Trophoblast cell (in vitro differentiated cells and primary cell): ENCODE data around the gene USP6.

ENCODE experiments used
- DNase-seq, 2 donors: peaks; one replicate each; pipeline ENCODE4 v3.0.0-alpha.2; 2016
- H2AFZ ChIP-seq: 2 replicates; pipeline ENCODE4 v1.6.1; 2013; ENCODE audit warnings: low read length, moderate library complexity, mild to moderate bottlenecking; ENCODE audit not compliant: insufficient read depth, poor library complexity
- H2AK5ac ChIP-seq: 2 replicates; pipeline ENCODE4 v1.6.1; 2013; ENCODE audit warnings: mild to moderate bottlenecking, low read length
- H2BK120ac ChIP-seq: 2 replicates; pipeline ENCODE4 v1.6.1; 2013; ENCODE audit warnings: low read length, mild to moderate bottlenecking, moderate library complexity; ENCODE audit not compliant: insufficient read depth, poor library complexity
- H2BK12ac ChIP-seq: 2 replicates; pipeline ENCODE4 v1.6.1; 2013; ENCODE audit warnings: mild to moderate bottlenecking, low read length, moderate library complexity
- H2BK5ac ChIP-seq: 2 replicates; pipeline ENCODE4 v1.6.1; 2013; ENCODE audit warnings: low read length, low read depth, moderate library complexity, mild to moderate bottlenecking; ENCODE audit not compliant: poor library complexity
- H3K14ac ChIP-seq: 2 replicates; pipeline ENCODE4 v1.6.1; 2013; ENCODE audit warnings: mild to moderate bottlenecking, low read length
- H3K18ac ChIP-seq: 2 replicates; pipeline ENCODE4 v1.6.1; 2013; ENCODE audit warnings: mild to moderate bottlenecking, low read length
- H3K23ac ChIP-seq: 2 replicates; pipeline ENCODE4 v1.6.1; 2013; ENCODE audit warnings: low read length
- H3K27ac ChIP-seq: 2 replicates; pipeline ENCODE4 v1.5.1; 2013; ENCODE audit warnings: low read depth, mild to moderate bottlenecking, inconsistent platforms, low read length, moderate library complexity
- H3K27me3 ChIP-seq: 2 replicates; pipeline ENCODE4 v1.6.1; 2013; ENCODE audit warnings: inconsistent platforms, mild to moderate bottlenecking, low read length, moderate library complexity; ENCODE audit not compliant: insufficient read depth
- H3K36me3 ChIP-seq, 2 experiments: 1 replicate in 1 of 2; 2 replicates in 1 of 2; pipeline ENCODE4 v1.6.1; 2013; ENCODE audit warnings: low read length in 2 of 2, mild to moderate bottlenecking in 2 of 2, moderate library complexity in 1 of 2; ENCODE audit not compliant: insufficient read depth in 2 of 2, control insufficient read depth in 1 of 2
- H3K4ac ChIP-seq: 2 replicates; pipeline ENCODE4 v1.6.1; 2013; ENCODE audit warnings: low read depth, mild to moderate bottlenecking, low read length, moderate library complexity
- H3K4me1 ChIP-seq, 2 experiments: 1 replicate in 1 of 2; 2 replicates in 1 of 2; pipeline ENCODE4 v1.6.1; 2013; ENCODE audit warnings: low read length in 2 of 2, mild to moderate bottlenecking in 2 of 2, moderate library complexity in 1 of 2; ENCODE audit not compliant: insufficient read depth in 2 of 2, control insufficient read depth in 1 of 2
- H3K4me2 ChIP-seq: 2 replicates; pipeline ENCODE4 v1.6.1; 2013; ENCODE audit warnings: inconsistent platforms, mild to moderate bottlenecking, low read length, moderate library complexity
- H3K4me3 ChIP-seq: 2 replicates; pipeline ENCODE4 v1.5.1; 2013; ENCODE audit warnings: mild to moderate bottlenecking, low read depth, low read length, inconsistent platforms
- H3K79me1 ChIP-seq: one replicate; pipeline ENCODE4 v1.6.1; 2013; ENCODE audit warnings: low read length
- H3K79me2 ChIP-seq: 2 replicates; pipeline ENCODE4 v1.6.1; 2013; ENCODE audit warnings: low read length, mild to moderate bottlenecking; ENCODE audit not compliant: control insufficient read depth, insufficient read depth, poor library complexity
- H3K9ac ChIP-seq: 2 replicates; pipeline ENCODE4 v1.6.1; 2013; ENCODE audit warnings: mild to moderate bottlenecking, low read length
- H3K9me3 ChIP-seq: 2 replicates; pipeline ENCODE4 v1.6.1; 2013; ENCODE audit warnings: low read depth, mild to moderate bottlenecking, control low read depth, inconsistent platforms, low read length; ENCODE audit not compliant: insufficient read depth
- H4K12ac ChIP-seq: 2 replicates; pipeline ENCODE4 v1.6.1; 2013; ENCODE audit warnings: low read depth, mild to moderate bottlenecking, low read length, moderate library complexity
- H4K8ac ChIP-seq: 2 replicates; pipeline ENCODE4 v1.6.1; 2013; ENCODE audit warnings: low read depth, mild to moderate bottlenecking, low read length, moderate library complexity
- H4K91ac ChIP-seq: one replicate; pipeline ENCODE4 v1.6.1; 2013; ENCODE audit warnings: low read depth, mild to moderate bottlenecking, low read length, moderate library complexity
- WGBS: extraction: QIAGEN DNeasy Blood & Tissue Kit; methylation state at CpG from one replicate; pipeline ENCODE4 v1.1.7; 2013; ENCODE audit warnings: missing lambda C conversion rate; ENCODE audit not compliant: insufficient read length, insufficient coverage; ENCODE audit errors: extremely low coverage; 5-methylcytosine and 5-hydroxymethylcytosine counted together

USP6 gene

DNA sequence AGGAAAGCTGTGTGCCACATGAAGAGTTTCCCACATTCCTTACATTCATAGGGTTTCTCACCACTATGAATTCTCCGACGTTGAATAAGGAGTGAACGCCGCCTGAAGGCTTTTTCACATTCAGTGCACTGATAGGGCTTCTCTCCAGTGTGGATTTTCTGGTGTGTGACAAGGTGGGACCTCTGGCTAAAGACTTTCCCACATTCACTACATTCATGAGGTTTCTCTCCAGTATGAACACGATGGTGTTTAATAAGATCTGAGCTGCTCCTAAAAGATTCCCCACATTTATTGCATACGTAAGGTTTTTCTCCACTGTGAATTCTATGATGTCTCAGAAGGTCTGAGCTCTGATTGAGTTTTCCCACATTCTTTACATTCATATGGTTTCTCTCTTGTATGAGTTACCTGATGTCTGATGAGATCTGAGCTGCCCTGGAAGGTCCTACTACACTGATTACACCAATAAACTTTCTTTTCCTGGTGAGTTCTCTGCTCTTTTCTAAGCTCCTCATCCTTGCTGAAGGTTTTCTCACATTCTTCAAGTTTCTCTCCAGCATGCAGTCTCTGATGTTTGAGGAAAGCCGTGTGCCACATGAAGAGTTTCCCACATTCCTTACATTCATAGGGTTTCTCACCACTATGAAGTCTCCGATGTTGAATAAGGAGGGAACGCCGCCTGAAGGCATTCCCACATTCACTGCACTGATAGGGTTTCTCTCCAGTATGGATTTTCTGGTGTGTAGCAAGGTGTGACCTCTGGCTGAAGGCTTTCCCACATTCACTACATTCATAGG lies 65.9 kb downstream of the USP6 start:
- Histone ChIP-seq H3K4me2 (no peak overlapping the region), H3K9ac (no peak overlapping the region)

DNA sequence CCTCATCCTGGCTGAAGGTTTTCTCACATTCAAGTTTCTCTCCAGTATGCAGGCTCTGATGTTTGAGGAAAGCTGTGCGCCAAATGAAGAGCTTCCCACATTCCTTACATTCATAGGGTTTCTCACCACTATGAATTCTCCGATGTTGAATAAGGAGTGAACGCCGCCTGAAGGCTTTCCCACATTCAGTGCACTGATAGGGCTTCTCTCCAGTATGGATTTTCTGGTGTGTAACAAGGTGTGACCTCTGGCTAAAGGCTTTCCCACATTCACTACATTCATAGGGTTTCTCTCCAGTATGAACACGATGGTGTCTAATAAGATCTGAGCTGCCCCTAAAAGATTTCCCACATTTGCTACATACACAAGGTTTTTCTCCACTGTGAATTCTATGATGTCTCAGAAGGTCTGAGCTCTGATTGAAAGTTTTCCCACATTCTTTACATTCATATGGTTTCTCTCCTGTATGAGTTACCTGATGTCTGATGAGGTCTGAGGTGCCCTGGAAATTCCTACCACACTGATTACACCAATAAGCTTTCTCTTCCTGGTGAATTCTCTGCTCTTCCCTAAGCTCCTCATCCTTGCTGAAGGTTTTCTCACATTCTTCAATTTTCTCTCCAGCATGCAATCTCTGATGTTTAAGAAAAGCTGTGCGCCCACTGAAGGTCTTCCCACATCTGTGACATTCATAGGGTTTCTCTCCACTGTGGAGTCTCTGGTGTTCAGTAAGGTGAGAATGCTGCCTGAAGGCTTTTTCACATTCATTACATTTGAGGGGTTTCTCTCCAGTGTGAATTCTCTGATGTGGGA lies 67.0 kb downstream of the USP6 start:
- Histone ChIP-seq H3K23ac (no peak overlapping the region), H3K79me1 (no peaks in the 10 kb centered on the region), H3K9ac (no peak overlapping the region), H4K8ac (no peak overlapping the region), H4K12ac (no peak overlapping the region), H2BK12ac (no peak overlapping the region), H3K4ac (no peak overlapping the region), H3K18ac (no peak overlapping the region), H3K14ac (no peak overlapping the region), H4K91ac (no peak overlapping the region), H3K4me2 (no peak overlapping the region), H3K9me3 (peaks cover 31% of the 10 kb centered on the region), H3K27me3 (no peaks in the 10 kb centered on the region), H2BK5ac (no peak overlapping the region), H3K4me1 (no peaks in the 10 kb centered on the region), H3K27ac (no peak overlapping the region), H2AK5ac (no peak overlapping the region), H3K79me2 (no peaks in the 10 kb centered on the region), H3K4me3 (no peak overlapping the region), H2BK120ac (no peak overlapping the region), H2AFZ (no peak overlapping the region), H3K36me3 (peaks cover 18 to 25% of the 10 kb centered on the region in 2 experiments)
- whole genome bisulfite sequencing = no CpG with 5 or more reads among the region's 6 CpGs
- no peak for DNase-seq

More for the DNA sequence above, 65.9 kb downstream of the USP6 start:
- Histone ChIP-seq H2BK12ac (no peak overlapping the region), H3K23ac (no peak overlapping the region), H3K79me1 (no peaks in the 10 kb centered on the region), H4K91ac (no peak overlapping the region), H4K12ac (no peak overlapping the region), H3K27ac (no peak overlapping the region), H3K36me3 (peaks cover 20 to 25% of the 10 kb centered on the region in 2 experiments), H2AK5ac (no peak overlapping the region), H3K4me3 (no peak overlapping the region), H3K9me3 (peaks cover 30% of the 10 kb centered on the region), H3K79me2 (no peaks in the 10 kb centered on the region), H2AFZ (no peak overlapping the region), H3K18ac (no peak overlapping the region), H4K8ac (no peak overlapping the region), H2BK120ac (no peak overlapping the region), H2BK5ac (no peak overlapping the region), H3K27me3 (no peaks in the 10 kb centered on the region), H3K14ac (no peak overlapping the region), H3K4ac (no peak overlapping the region), H3K4me1 (no peaks in the 10 kb centered on the region)
- DNase-seq = no peak
- WGBS = no CpG with 5 or more reads among the region's 10 CpGs

GRCh38 chr17:5183410-5183793 lies 67.6 kb downstream of the USP6 start:
- H3K27ac ChIP-seq = no peak overlapping the region
- no peaks in the 10 kb centered on the region for H3K79me1 ChIP-seq
- no peaks in the 10 kb centered on the region for H3K27me3 ChIP-seq
- no peak overlapping the region for H2BK120ac ChIP-seq
- no peaks in the 10 kb centered on the region for H3K4me1 ChIP-seq
- H2BK12ac ChIP-seq = no peak overlapping the region
- no peak overlapping the region for H2AK5ac ChIP-seq
- H3K9ac ChIP-seq = no peak overlapping the region
- peaks cover 18 to 25% of the 10 kb centered on the region in 2 experiments for H3K36me3 ChIP-seq
- H4K91ac ChIP-seq = no peak overlapping the region
- H3K9me3 ChIP-seq = peaks cover 32% of the 10 kb centered on the region
- no peak overlapping the region for H3K4me2 ChIP-seq
- H3K23ac ChIP-seq = no peak overlapping the region
- no peak overlapping the region for H3K14ac ChIP-seq
- H2BK5ac ChIP-seq = no peak overlapping the region
- no peak overlapping the region for H3K4ac ChIP-seq
- no peak overlapping the region for H2AFZ ChIP-seq
- DNase-seq = no peak
- no peak overlapping the region for H4K12ac ChIP-seq
- no peak overlapping the region for H3K4me3 ChIP-seq
- no peak overlapping the region for H4K8ac ChIP-seq
- no peak overlapping the region for H3K18ac ChIP-seq
- H3K79me2 ChIP-seq = no peaks in the 10 kb centered on the region

DNA sequence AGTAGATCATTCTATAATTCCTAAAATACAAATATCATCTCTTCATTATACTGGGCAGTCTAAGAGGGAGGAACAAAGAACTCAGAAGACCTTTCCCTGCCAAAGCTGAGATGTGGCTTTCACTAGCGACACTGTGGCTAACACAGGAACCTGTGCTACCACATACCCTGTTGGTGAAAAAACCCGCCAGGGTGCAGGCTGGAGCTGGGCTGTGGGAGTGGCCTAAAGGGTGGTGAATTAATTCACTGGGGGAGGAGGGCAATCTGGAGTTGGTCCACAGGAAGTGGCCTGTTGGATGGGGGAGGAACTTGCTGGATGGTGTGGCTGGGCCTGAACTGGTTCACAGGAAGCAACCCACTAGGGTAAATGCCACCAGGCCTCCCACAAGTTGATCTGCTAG lies 68.5 kb downstream of the USP6 start:
- no peak overlapping the region for H2AK5ac ChIP-seq
- H3K27me3 ChIP-seq = no peaks in the 10 kb centered on the region
- no peaks in the 10 kb centered on the region for H3K79me2 ChIP-seq
- H3K9ac ChIP-seq = no peak overlapping the region
- H3K4me3 ChIP-seq = no peak overlapping the region
- no peak overlapping the region for H4K12ac ChIP-seq
- H3K18ac ChIP-seq = no peak overlapping the region
- no peaks in the 10 kb centered on the region for H3K4me1 ChIP-seq
- H4K8ac ChIP-seq = no peak overlapping the region
- no peak overlapping the region for H3K14ac ChIP-seq
- no peak overlapping the region for H2AFZ ChIP-seq
- no peak overlapping the region for H4K91ac ChIP-seq
- H3K79me1 ChIP-seq = no peaks in the 10 kb centered on the region
- H3K9me3 ChIP-seq = peaks cover 29% of the 10 kb centered on the region
- peaks cover 16 to 23% of the 10 kb centered on the region in 2 experiments for H3K36me3 ChIP-seq
- H3K27ac ChIP-seq = no peak overlapping the region
- no peak overlapping the region for H3K4me2 ChIP-seq
- no peak overlapping the region for H3K4ac ChIP-seq
- no peak overlapping the region for H3K23ac ChIP-seq
- DNase-seq = no peak
- no peak overlapping the region for H2BK5ac ChIP-seq
- no peak overlapping the region for H2BK120ac ChIP-seq
- no CpG with 5 or more reads among the region's 2 CpGs for WGBS
- H2BK12ac ChIP-seq = no peak overlapping the region
